ENCODE measurements around the gene AGPS. TPM values are rescaled to one million over a fixed set of nuclear protein-coding genes. Genes with fewer than 3 reads are reported as not detected.
"Not testable (repeated sequence)": the region's sequence is repeated elsewhere in the genome, so short reads cannot be mapped to it uniquely, and the experiment has no call there.

The AGPS gene
- total and polyA plus RNA-seq, 10 of the 15 experiments (the other 5 are each of a cell fraction or from before 2014, with no cell fraction given): 7.9 to 54.2 (median 38.7) TPM

GRCh38 chr2:177363332-177363731 lies 29.2 kb upstream of the AGPS start:
- no peaks in the 10 kb centered on the region for H3K4me1 ChIP-seq (ENCODE audit: control insufficient read depth, insufficient read depth, low read length)
- POLR2A ChIA-PET: no interaction called here
- no peaks in the 10 kb centered on the region for H3K36me3 ChIP-seq (ENCODE audit: control insufficient read depth in 2 of 2, insufficient read depth in 2 of 2, low read length in 1 of 2)
- H4K20me1 ChIP-seq (ENCODE audit: control insufficient read depth, insufficient read depth): no peaks in the 10 kb centered on the region
- BruUV-seq (replicated peaks): no TSS peak
- in situ Hi-C loops (cut with MboI) (no loop called here), intact Hi-C loops (cut with micrococcal nuclease; ENCODE audit: unreplicated experiment) (no loop called here)
- SMC1A ChIA-PET (ENCODE audit: uncharacterized antibody, unreplicated experiment): no interaction called here
- no peak for ATAC-seq
- WGBS (ENCODE audit: insufficient coverage, insufficient replicate concordance, low lambda C conversion rate, missing lambda C conversion rate): 89% methylated on average over 7 of the region's 7 CpGs
- RAD21 ChIA-PET (ENCODE audit: unreplicated experiment): no interaction called here
- no peak overlapping the region for H3K4me3 ChIP-seq
- no peak for DNase-seq (ENCODE audit: low read depth, low spot score)
- no peak overlapping the region for H2AFZ ChIP-seq (ENCODE audit: control insufficient read depth, low read depth, low read length)
- no peaks in the 10 kb centered on the region for H3K79me2 ChIP-seq (ENCODE audit: control insufficient read depth, insufficient read depth, low read length)
- no peak for TF ChIP-seq MYB (IDR thresholded peaks at IDR 0.05; ENCODE audit: borderline replicate concordance, low read depth, low read length)
- no peaks in the 10 kb centered on the region for H3K9me3 ChIP-seq (replicated peaks; ENCODE audit: control insufficient read depth, insufficient read depth, low read length)
- no peak overlapping the region for H3K27ac ChIP-seq (ENCODE audit: control insufficient read depth, insufficient read depth)
- H3K27me3 ChIP-seq (replicated peaks in 1 of 2; ENCODE audit: control insufficient read depth in 2 of 2, insufficient read depth in 2 of 2, low read length in 1 of 2): no peaks in the 10 kb centered on the region
- no peak for FAIRE-seq
- H3K4me2 ChIP-seq (ENCODE audit: control insufficient read depth, insufficient read depth): no peak overlapping the region
- H3K9ac ChIP-seq (ENCODE audit: control insufficient read depth, insufficient read depth, low read length): no peak overlapping the region
- CTCF ChIA-PET: no interaction called here

GRCh38 chr2:177365764-177366163 lies 26.8 kb upstream of the AGPS start:
- H3K9me3 ChIP-seq (replicated peaks; ENCODE audit: control insufficient read depth, insufficient read depth, low read length); H3K9ac ChIP-seq (ENCODE audit: control insufficient read depth, insufficient read depth, low read length); H3K4me1 ChIP-seq (ENCODE audit: control insufficient read depth, insufficient read depth, low read length); H3K27ac ChIP-seq (ENCODE audit: control insufficient read depth, insufficient read depth); BruUV-seq (replicated peaks); H2AFZ ChIP-seq (ENCODE audit: control insufficient read depth, low read depth, low read length); intact Hi-C loops (cut with micrococcal nuclease; ENCODE audit: unreplicated experiment); DNase-seq (ENCODE audit: low read depth, low spot score); ATAC-seq; H3K27me3 ChIP-seq (replicated peaks in 1 of 2; ENCODE audit: control insufficient read depth in 2 of 2, insufficient read depth in 2 of 2, low read length in 1 of 2); FAIRE-seq; H3K79me2 ChIP-seq (ENCODE audit: control insufficient read depth, insufficient read depth, low read length); H3K36me3 ChIP-seq (ENCODE audit: control insufficient read depth in 2 of 2, insufficient read depth in 2 of 2, low read length in 1 of 2); in situ Hi-C loops (cut with MboI); H4K20me1 ChIP-seq (ENCODE audit: control insufficient read depth, insufficient read depth); H3K4me3 ChIP-seq; H3K4me2 ChIP-seq (ENCODE audit: control insufficient read depth, insufficient read depth): not testable (repeated sequence)
- ChIA-PET POLR2A (interaction anchor here (0.5 kb wide), 1 partner anchor 110 kb away, joined by 3 read pairs; no protein-coding TSS in a partner anchor), SMC1A (ENCODE audit: uncharacterized antibody, unreplicated experiment) (interaction anchor here (0.6 to 1.3 kb wide), 5 partner anchors 13 to 368 kb away, joined by 3 to 5 read pairs (median 4); no protein-coding TSS in a partner anchor), RAD21 (ENCODE audit: unreplicated experiment) (interaction anchor here (0.8 to 0.9 kb wide), 2 partner anchors 19 to 29 kb away, joined by 3 read pairs; no protein-coding TSS in a partner anchor), CTCF (interaction anchor here (0.6 to 2.6 kb wide), 5 partner anchors 14 to 63 kb away, joined by 3 to 9 read pairs (median 4); no protein-coding TSS in a partner anchor)

- in situ Hi-C loops (cut with MboI); FAIRE-seq; RAD21 ChIA-PET (ENCODE audit: unreplicated experiment); H3K9ac ChIP-seq (ENCODE audit: control insufficient read depth, insufficient read depth, low read length); POLR2A ChIA-PET; H3K4me1 ChIP-seq (ENCODE audit: control insufficient read depth, insufficient read depth, low read length); H3K36me3 ChIP-seq (ENCODE audit: control insufficient read depth in 2 of 2, insufficient read depth in 2 of 2, low read length in 1 of 2); H3K4me3 ChIP-seq; H4K20me1 ChIP-seq (ENCODE audit: control insufficient read depth, insufficient read depth); DNase-seq (ENCODE audit: low read depth, low spot score); SMC1A ChIA-PET (ENCODE audit: uncharacterized antibody, unreplicated experiment); ATAC-seq; BruUV-seq (replicated peaks); H3K4me2 ChIP-seq (ENCODE audit: control insufficient read depth, insufficient read depth); intact Hi-C loops (cut with micrococcal nuclease; ENCODE audit: unreplicated experiment); H3K27me3 ChIP-seq (replicated peaks in 1 of 2; ENCODE audit: control insufficient read depth in 2 of 2, insufficient read depth in 2 of 2, low read length in 1 of 2); H3K79me2 ChIP-seq (ENCODE audit: control insufficient read depth, insufficient read depth, low read length); H3K9me3 ChIP-seq (replicated peaks; ENCODE audit: control insufficient read depth, insufficient read depth, low read length); H3K27ac ChIP-seq (ENCODE audit: control insufficient read depth, insufficient read depth); H2AFZ ChIP-seq (ENCODE audit: control insufficient read depth, low read depth, low read length): not testable (repeated sequence)
- CTCF ChIA-PET: interaction anchor here (0.7 kb wide), 1 partner anchor 376 kb away, joined by 3 read pairs; no protein-coding TSS in a partner anchor
- 100% methylated on average over 1 of the region's 1 CpG for WGBS (ENCODE audit: insufficient coverage, insufficient replicate concordance, low lambda C conversion rate, missing lambda C conversion rate)
Measured at GRCh38 chr2:177368023-177368422, 24.6 kb upstream of the AGPS start.
